Psoas muscle (tissue), 8 donors: Measurements from ENCODE around the gene RTEL1. TPM values are rescaled to one million over a fixed set of nuclear protein-coding genes. Genes with fewer than 3 reads are reported as not detected.

Experiments used
- ATAC-seq, 4 donors: fragments of 200-7000 bp; cut with Tn5 transposase; one replicate each; pipeline ENCODE4 v1.9.1; 2020; ENCODE audit warnings: moderate library complexity in 3 of 4, mild to moderate bottlenecking in 2 of 4
- DNase-seq, 2 donors: peaks; one replicate each; pipeline ENCODE4 v3.0.0-alpha.2; 2020
- H3K27ac ChIP-seq: fragments of 200-600 bp; one replicate; pipeline ENCODE4 v1.8.0; 2022
- H3K27me3 ChIP-seq, 3 donors: fragments of 200-600 bp in 1 of 3; one replicate each; pipeline versions ENCODE4 v1.6.1 to v1.8.0; 2013 to 2022; ENCODE audit warnings: low read length in 2 of 3, mild to moderate bottlenecking in 2 of 3, moderate library complexity in 1 of 3; ENCODE audit not compliant: insufficient read depth in 3 of 3
- H3K36me3 ChIP-seq, 2 donors: fragments of 200-600 bp in 1 of 2; one replicate each; pipeline versions ENCODE4 v1.6.1 to v1.8.0; 2013 to 2022; ENCODE audit warnings: low read depth in 1 of 2, mild to moderate bottlenecking in 1 of 2, moderate library complexity in 1 of 2; ENCODE audit not compliant: insufficient read depth in 1 of 2
- H3K4me1 ChIP-seq: fragments of 200-600 bp; one replicate; pipeline ENCODE4 v1.8.0; 2022
- H3K4me3 ChIP-seq: fragments of 200-600 bp; one replicate; pipeline ENCODE4 v1.8.0; 2022; ENCODE audit warnings: mild to moderate bottlenecking
- H3K9me3 ChIP-seq: fragments of 200-600 bp; one replicate; pipeline ENCODE4 v1.8.0; 2022
- WGBS, 3 donors: extraction: QIAGEN DNeasy Blood & Tissue Kit; methylation state at CpG; one replicate each; pipeline versions ENCODE4 v1.1.6 to v1.1.7; 2013; 5-methylcytosine and 5-hydroxymethylcytosine counted together
- intact Hi-C, 2 donors: fragments of 100-400 bp; cut with DNase I; formaldehyde crosslinking; loops; one replicate each; pipeline versions ENCODE4 v1.11.0 to v1.14.2; 2022
- polyA plus RNA-seq, 3 donors: library from polyadenylated mRNA; stranded (reverse); fragments of 200-250 nt; gene quantifications; one replicate each; pipeline ENCODE4 v1.2.3, GENCODE V29; 2013
- total RNA-seq, 4 donors: library from RNA; stranded (reverse); fragmentation: NEBNext Ultra II Directional in 2 of 4; extraction: Animal tissue kit (Norgen Biotek cat#: 25700) in 2 of 4; gene quantifications; one replicate each; pipeline versions ENCODE4 v1.2.1 to v1.2.4, GENCODE V29; 2021 to 2023
- TF ChIP-seq, protein P1 (sequence below): fragments of 200-600 bp; IDR thresholded peaks from one replicate; pipeline ENCODE4 v1.8.0; 2022; ENCODE audit warnings: antibody characterized with exemption
- donor health status: healthy with polysubstance abuse.
- donor health status: DM: no; HTN: no; CAD: no; lungs with moderate emphysema.
- donor health status: Bipolar disorder and iron deficiency.
- donor health status: healthy.
- donor health status: DM: yes; HTN: yes; CAD: no.
- donor health status: DM: no; HTN: no; CAD: no.
- donor health status: DM: no; HTN: no; CAD: no.
- donor health status: DM: yes; HTN: yes; CAD: no.

The RTEL1 gene
- total and polyA plus RNA-seq, 7 donors: 5.2 to 17.5 (median 9.2) TPM

DNA sequence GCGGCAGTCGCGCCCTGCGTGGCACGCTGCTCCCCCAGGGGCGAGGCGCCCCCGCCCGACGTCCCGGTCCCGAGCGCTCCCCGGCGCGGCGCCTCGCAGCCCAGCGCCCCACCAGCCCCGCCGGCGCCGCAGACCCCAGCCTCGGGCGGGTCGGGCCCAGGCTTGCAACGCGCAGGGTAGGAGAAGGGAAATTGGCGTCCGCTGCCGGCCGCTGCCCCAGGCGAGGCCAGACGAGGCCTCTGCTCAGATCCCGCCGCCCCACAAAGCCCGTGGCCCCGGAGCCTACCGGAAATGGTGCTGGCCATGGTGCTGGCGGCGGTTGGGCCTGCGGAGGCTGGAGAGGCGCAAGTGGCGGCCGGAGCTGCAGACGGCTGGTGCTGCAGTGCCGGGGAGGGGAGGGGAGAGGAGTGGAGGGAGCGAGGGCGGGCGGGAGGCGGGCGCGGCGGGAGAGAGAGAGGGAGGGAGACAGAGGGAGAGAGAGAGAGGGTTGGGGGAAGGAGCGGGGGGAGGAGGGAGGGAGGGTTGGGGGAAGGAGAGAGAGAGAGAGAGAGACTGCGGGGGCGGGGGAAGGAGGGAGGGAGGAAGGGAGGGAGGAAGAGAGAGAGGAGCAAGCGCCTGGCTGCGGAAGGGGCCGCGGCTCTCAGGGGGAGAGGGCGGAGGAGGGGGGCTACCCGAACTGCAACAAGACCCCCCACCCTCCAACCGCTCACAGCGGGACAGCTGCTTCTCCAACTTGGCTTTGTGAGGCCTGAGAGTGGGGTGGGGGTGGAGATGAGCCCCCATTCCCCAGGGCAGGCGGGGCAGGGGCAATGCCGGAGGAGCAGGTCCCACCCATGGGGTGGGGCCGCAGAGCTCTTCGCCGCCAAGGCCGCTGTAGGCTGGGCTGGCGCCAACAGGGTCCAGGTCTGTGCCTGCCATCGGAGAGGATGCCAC lies 4.8 kb upstream of the RTEL1 start, which contains the start of gene STMN3:
Gene STMN3 (minus strand): TSS at position 384 of the 933 bp plus-strand sequence. CDS start 79 bp downstream, at position 305.
- peaks cover 0 to 31% (median 19%) of the 10 kb centered on the region in 3 donors for H3K27me3 ChIP-seq
- peak within 1 kb of the TSS; percentile 62 for H3K4me3 ChIP-seq
- H3K4me1 ChIP-seq: peaks cover 13% of the 10 kb centered on the region
- 1 to 2% (median 1%) methylated on average over 40 to 72 of the region's 73 CpGs for WGBS, 3 donors
- H3K36me3 ChIP-seq: no peaks in the 10 kb centered on the region
- peak; percentile 23 to 45 (median 36) for ATAC-seq
- intact Hi-C loops: no loop called here
- no peaks in the 10 kb centered on the region for H3K9me3 ChIP-seq
- TF ChIP-seq, protein P1, sequence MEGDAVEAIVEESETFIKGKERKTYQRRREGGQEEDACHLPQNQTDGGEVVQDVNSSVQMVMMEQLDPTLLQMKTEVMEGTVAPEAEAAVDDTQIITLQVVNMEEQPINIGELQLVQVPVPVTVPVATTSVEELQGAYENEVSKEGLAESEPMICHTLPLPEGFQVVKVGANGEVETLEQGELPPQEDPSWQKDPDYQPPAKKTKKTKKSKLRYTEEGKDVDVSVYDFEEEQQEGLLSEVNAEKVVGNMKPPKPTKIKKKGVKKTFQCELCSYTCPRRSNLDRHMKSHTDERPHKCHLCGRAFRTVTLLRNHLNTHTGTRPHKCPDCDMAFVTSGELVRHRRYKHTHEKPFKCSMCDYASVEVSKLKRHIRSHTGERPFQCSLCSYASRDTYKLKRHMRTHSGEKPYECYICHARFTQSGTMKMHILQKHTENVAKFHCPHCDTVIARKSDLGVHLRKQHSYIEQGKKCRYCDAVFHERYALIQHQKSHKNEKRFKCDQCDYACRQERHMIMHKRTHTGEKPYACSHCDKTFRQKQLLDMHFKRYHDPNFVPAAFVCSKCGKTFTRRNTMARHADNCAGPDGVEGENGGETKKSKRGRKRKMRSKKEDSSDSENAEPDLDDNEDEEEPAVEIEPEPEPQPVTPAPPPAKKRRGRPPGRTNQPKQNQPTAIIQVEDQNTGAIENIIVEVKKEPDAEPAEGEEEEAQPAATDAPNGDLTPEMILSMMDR: no peak
- peak; percentile 87 to 90 for DNase-seq
- no peak within 1 kb of the TSS for H3K27ac ChIP-seq

DNA sequence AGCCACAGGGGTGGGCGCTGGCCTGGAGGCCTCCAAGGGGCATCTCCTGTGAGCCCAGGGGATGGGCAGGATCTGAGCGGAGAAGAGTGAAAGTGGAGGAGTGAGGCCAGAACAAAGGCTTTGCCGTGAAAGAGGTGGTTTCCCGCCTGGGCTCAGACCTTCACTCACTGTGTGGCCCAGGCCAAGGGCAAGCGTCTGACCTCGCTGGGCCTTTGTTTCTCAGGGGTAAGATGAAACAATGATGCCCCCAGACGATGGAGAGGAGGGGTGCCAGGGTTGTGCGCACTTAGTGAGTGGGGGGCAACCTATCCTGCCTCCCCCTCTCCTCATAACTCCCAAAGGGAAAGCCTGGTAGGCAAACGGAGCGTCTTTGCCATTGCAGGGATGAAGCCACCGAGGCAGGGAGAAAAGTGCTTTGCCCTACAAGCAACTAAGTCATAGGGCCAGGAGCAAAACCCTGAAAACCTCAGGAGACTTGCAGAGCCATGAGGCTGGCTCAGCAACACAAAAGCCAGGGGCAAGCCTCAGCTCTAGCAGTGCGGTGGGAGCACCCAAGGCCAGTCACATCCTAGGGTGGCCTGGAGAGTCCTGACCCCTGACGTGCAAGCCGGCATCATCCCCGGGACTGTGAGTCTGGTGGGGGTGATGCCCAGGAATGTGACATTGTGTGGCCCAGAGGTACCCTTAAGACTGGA lies 4.0 kb upstream of the RTEL1 start:
- Histone ChIP-seq H3K4me1 (peaks cover 14% of the 10 kb centered on the region), H3K27ac (no peak overlapping the region), H3K36me3 (no peaks in the 10 kb centered on the region), H3K27me3 (peaks cover 0 to 28% (median 18%) of the 10 kb centered on the region in 3 donors), H3K4me3 (peak overlapping the region; percentile 45), H3K9me3 (no peaks in the 10 kb centered on the region)
- WGBS, 3 donors: 42 to 56% (median 50%) methylated on average over 13 to 15 of the region's 15 CpGs
- DNase-seq (no peak), ATAC-seq (no peak)
- intact Hi-C loops: no loop called here
- TF ChIP-seq, protein P1: no peak

DNA sequence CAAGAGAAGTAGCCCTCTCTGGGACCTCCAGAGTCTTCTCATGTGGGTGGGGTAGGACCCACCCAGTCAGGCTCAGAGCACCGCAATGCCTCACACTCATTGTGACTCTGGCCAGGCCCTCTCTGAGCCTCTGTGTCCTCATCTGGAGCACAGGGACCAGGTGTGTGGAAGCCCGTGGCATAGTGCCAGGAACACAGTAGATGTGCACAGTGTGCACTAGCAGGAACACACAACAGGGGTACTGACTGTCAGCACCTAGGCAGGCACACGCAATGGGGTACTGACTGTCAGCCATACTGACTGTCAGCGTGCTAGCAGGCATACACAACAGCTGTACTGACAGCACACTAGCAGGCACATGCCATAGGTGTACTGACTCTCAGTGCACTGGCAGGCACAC lies 2.9 kb upstream of the RTEL1 start:
- Histone ChIP-seq H3K36me3 (peaks cover 0 to 1% of the 10 kb centered on the region in 2 donors), H3K4me3 (no peak overlapping the region), H3K27me3 (peaks cover 0 to 28% (median 18%) of the 10 kb centered on the region in 3 donors), H3K27ac (no peak overlapping the region), H3K4me1 (peaks cover 20% of the 10 kb centered on the region), H3K9me3 (no peaks in the 10 kb centered on the region)
- WGBS, 3 donors: 56 to 83% (median 83%) methylated on average over 4 of the region's 4 CpGs
- ATAC-seq (no peak), DNase-seq (no peak)
- TF ChIP-seq, protein P1: no peak
- intact Hi-C loops: no loop called here

DNA sequence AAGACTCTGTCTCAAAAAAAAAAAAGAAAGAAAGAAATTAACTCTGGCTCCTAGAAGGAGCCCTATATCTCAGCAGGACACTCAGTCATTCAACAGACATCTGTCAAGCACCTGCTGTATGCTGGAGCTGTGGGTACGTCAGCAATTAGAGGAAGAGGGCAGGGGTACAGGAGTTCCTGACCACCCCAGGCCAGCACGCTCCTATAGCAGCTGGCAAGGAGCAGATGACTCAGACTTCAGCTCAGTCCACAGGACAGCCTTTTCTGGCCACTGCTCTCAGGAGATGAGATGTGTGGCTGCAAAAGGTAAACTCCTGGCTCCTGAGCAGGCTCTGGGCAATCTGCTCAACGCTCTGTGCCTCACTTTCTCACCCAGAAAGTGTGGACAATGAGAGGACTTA lies 1.7 kb upstream of the RTEL1 start:
- Histone ChIP-seq H3K27ac (no peak overlapping the region), H3K27me3 (peaks cover 0 to 23% (median 15%) of the 10 kb centered on the region in 3 donors), H3K4me1 (peaks cover 20% of the 10 kb centered on the region), H3K4me3 (no peak overlapping the region), H3K9me3 (no peaks in the 10 kb centered on the region), H3K36me3 (peaks cover 0 to 5% of the 10 kb centered on the region in 2 donors)
- 89 to 91% (median 90%) methylated on average over 3 of the region's 3 CpGs for WGBS, 3 donors
- DNase-seq (no peak), ATAC-seq (no peak)
- intact Hi-C loops: loop anchor here in 1 of 2 donors (2.0 kb wide), 1 partner anchor 14 kb away; no protein-coding TSS in a partner anchor
- TF ChIP-seq, protein P1: no peak
